H1 (cell line): Measurements from ENCODE around the gene ANAPC2. TPM values are rescaled to one million over a fixed set of nuclear protein-coding genes. Genes with fewer than 3 reads are reported as not detected.

Source experiments
- CTCF ChIA-PET: fragments of 300-600 bp; sonication (Branson Sonifier 250); formaldehyde crosslinking; loops from one replicate; lab custom pipeline; 2021; ENCODE audit not compliant: partially characterized antibody; lab: Charles Lee
- POLR2A ChIA-PET: fragments of 300-600 bp; sonication (Branson Sonifier 250); formaldehyde crosslinking; loops from one replicate; lab custom pipeline; 2021; ENCODE audit warnings: inconsistent platforms; ENCODE audit not compliant: partially characterized antibody; lab: Charles Lee
- DNase-seq, 2 experiments: peaks; one replicate each; pipeline versions ENCODE4 v3.0.0 to v3.0.0-alpha.2; 2010 to 2022; ENCODE audit warnings: low spot score in 2 of 2, low read depth in 1 of 2, mixed read lengths in 1 of 2
- FAIRE-seq: peaks from 2 replicates; lab custom pipeline; 2011; peaks lifted over from hg19 to GRCh38; lab: Jason Lieb, UNC
- H2AFZ ChIP-seq: 2 replicates; pipeline ENCODE4 v1.8.1; 2012; ENCODE audit warnings: low read length, inconsistent platforms
- H2AK5ac ChIP-seq: 2 replicates; pipeline ENCODE4 v1.6.1; 2013; ENCODE audit warnings: low read depth, low read length
- H2BK120ac ChIP-seq: replicated peaks from 2 replicates; pipeline ENCODE3; 2013; ENCODE audit warnings: low read depth, low read length, inconsistent platforms
- H2BK12ac ChIP-seq: 2 replicates; pipeline ENCODE4 v1.6.1; 2013; ENCODE audit warnings: low read depth, low read length
- H2BK15ac ChIP-seq: 2 replicates; pipeline ENCODE4 v1.6.1; 2013; ENCODE audit warnings: low read length
- H2BK20ac ChIP-seq: 2 replicates; pipeline ENCODE4 v1.6.1; 2013; ENCODE audit warnings: low read length
- H2BK5ac ChIP-seq: 2 replicates; pipeline ENCODE4 v1.6.1; 2013; ENCODE audit warnings: low read depth, low read length
- H3K14ac ChIP-seq: 2 replicates; pipeline ENCODE4 v1.6.1; 2013; ENCODE audit warnings: inconsistent platforms; ENCODE audit not compliant: insufficient read length
- H3K18ac ChIP-seq: 2 replicates; pipeline ENCODE4 v1.6.1; 2013; ENCODE audit warnings: low read length; ENCODE audit errors: extremely low read depth
- H3K23ac ChIP-seq: 2 replicates; pipeline ENCODE4 v1.6.1; 2013; ENCODE audit warnings: inconsistent platforms; ENCODE audit not compliant: insufficient read length
- H3K23me2 ChIP-seq: 2 replicates; pipeline ENCODE4 v1.6.1; 2013; ENCODE audit warnings: low read depth, low read length
- H3K27ac ChIP-seq: 2 replicates; pipeline ENCODE4 v1.6.1; 2011; ENCODE audit warnings: low read depth, low read length, inconsistent platforms
- H3K27me3 ChIP-seq, 4 experiments: replicated peaks in 1 of 4; 1 replicate in 1 of 4; 2 replicates in 3 of 4; pipeline versions ENCODE4 v1.6.1 to v1.8.1; 2011 to 2013; ENCODE audit warnings: low read length in 3 of 4, mild to moderate bottlenecking in 3 of 4, inconsistent platforms in 2 of 4, mixed read lengths in 2 of 4, moderate library complexity in 1 of 4; ENCODE audit not compliant: control insufficient read depth in 3 of 4, insufficient read depth in 3 of 4; ENCODE audit errors: extremely low read depth in 1 of 4
- H3K36me3 ChIP-seq, 4 experiments: 2 replicates each; pipeline versions ENCODE4 v1.6.1 to v1.8.1; 2011 to 2013; ENCODE audit warnings: mild to moderate bottlenecking in 4 of 4, low read length in 3 of 4, moderate library complexity in 2 of 4, control low read depth in 1 of 4, inconsistent platforms in 1 of 4; ENCODE audit not compliant: insufficient read depth in 4 of 4, control insufficient read depth in 2 of 4
- H3K4ac ChIP-seq: replicated peaks from 2 replicates; pipeline ENCODE3; 2013; ENCODE audit warnings: low read length, low read depth, mixed read lengths, inconsistent platforms; ENCODE audit not compliant: insufficient read length
- H3K4me1 ChIP-seq, 4 experiments: replicated peaks in 1 of 4; 1 replicate in 1 of 4; 2 replicates in 3 of 4; pipeline versions ENCODE4 v1.6.1 to v1.8.1; 2011 to 2013; ENCODE audit warnings: low read length in 3 of 4, inconsistent platforms in 2 of 4, mixed read lengths in 1 of 4; ENCODE audit not compliant: insufficient read depth in 4 of 4, control insufficient read depth in 3 of 4
- H3K4me2 ChIP-seq, 2 experiments: 2 replicates each; pipeline versions ENCODE4 v1.6.1 to v1.8.1; 2011 to 2013; ENCODE audit warnings: low read depth in 2 of 2, low read length in 2 of 2, control low read depth in 1 of 2, inconsistent platforms in 1 of 2, mild to moderate bottlenecking in 1 of 2; ENCODE audit not compliant: insufficient read depth in 1 of 2
- H3K4me3 ChIP-seq, 4 experiments: fragments of 200-600, 300-600 bp in 1 of 4; sonication (generic), shearing (Covaris generic), sonication (Bioruptor Twin) in 1 of 4; 2 replicates each; pipeline versions ENCODE4 v1.5.1 to v1.8.1; 2011 to 2016; ENCODE audit warnings: low read length in 4 of 4, low read depth in 3 of 4, control low read depth in 2 of 4, inconsistent platforms in 2 of 4, mild to moderate bottlenecking in 2 of 4, mixed read lengths in 1 of 4, moderate library complexity in 1 of 4; ENCODE audit not compliant: insufficient read depth in 2 of 4; ENCODE audit errors: extremely low read depth in 1 of 4
- H3K56ac ChIP-seq: replicated peaks from 2 replicates; pipeline ENCODE3; 2013; ENCODE audit warnings: low read depth, mild to moderate bottlenecking, mixed read lengths, low read length, inconsistent platforms; ENCODE audit not compliant: insufficient read length
- H3K79me1 ChIP-seq: 2 replicates; pipeline ENCODE4 v1.6.1; 2013; ENCODE audit warnings: low read depth, low read length, control low read depth
- H3K79me2 ChIP-seq, 2 experiments: 2 replicates each; pipeline versions ENCODE4 v1.6.1 to v1.8.1; 2012 to 2013; ENCODE audit warnings: low read length in 2 of 2, mild to moderate bottlenecking in 2 of 2, inconsistent platforms in 1 of 2; ENCODE audit not compliant: insufficient read depth in 2 of 2, control insufficient read depth in 1 of 2
- H3K9ac ChIP-seq, 4 experiments: replicated peaks in 1 of 4; 1 replicate in 1 of 4; 2 replicates in 3 of 4; pipeline versions ENCODE4 v1.6.1 to v1.8.1; 2011 to 2013; ENCODE audit warnings: low read depth in 3 of 4, low read length in 3 of 4, control low read depth in 2 of 4, mild to moderate bottlenecking in 2 of 4, moderate library complexity in 2 of 4, inconsistent platforms in 1 of 4; ENCODE audit errors: extremely low read depth in 1 of 4
- H3K9me3 ChIP-seq, 2 experiments: 2 replicates each; pipeline versions ENCODE4 v1.6.1 to v1.8.1; 2012 to 2013; ENCODE audit warnings: mild to moderate bottlenecking in 2 of 2, moderate library complexity in 2 of 2, control low read depth in 1 of 2, inconsistent platforms in 1 of 2, low read depth in 1 of 2, low read length in 1 of 2, mixed read lengths in 1 of 2; ENCODE audit not compliant: insufficient read depth in 2 of 2
- H4K20me1 ChIP-seq, 2 experiments: replicated peaks in 1 of 2; 2 replicates each; pipeline versions ENCODE3 to v1.8.1; 2011 to 2013; ENCODE audit warnings: inconsistent platforms in 2 of 2, low read length in 2 of 2, mild to moderate bottlenecking in 1 of 2; ENCODE audit not compliant: insufficient read depth in 2 of 2, control insufficient read depth in 1 of 2
- H4K5ac ChIP-seq: 2 replicates; pipeline ENCODE4 v1.6.1; 2013; ENCODE audit warnings: low read length, low read depth, mixed read lengths, inconsistent platforms; ENCODE audit not compliant: insufficient read length
- H4K8ac ChIP-seq: 2 replicates; pipeline ENCODE4 v1.8.0; 2013; ENCODE audit warnings: mild to moderate bottlenecking, moderate library complexity, low read length, inconsistent platforms; ENCODE audit not compliant: insufficient read depth; ENCODE audit errors: extremely low read depth
- H4K91ac ChIP-seq: replicated peaks from 2 replicates; pipeline ENCODE3; 2013; ENCODE audit warnings: low read length, mixed read lengths, inconsistent platforms; ENCODE audit not compliant: insufficient read length
- HDAC2 ChIP-seq, 2 experiments: fragments of 300-600 bp in 1 of 2; sonication (generic) in 1 of 2; IDR thresholded peaks; 2 replicates each; pipeline ENCODE4 v1.6.1; 2011 to 2012; ENCODE audit warnings: low read depth in 2 of 2, low read length in 2 of 2, mild to moderate bottlenecking in 2 of 2, moderate library complexity in 2 of 2, borderline replicate concordance in 1 of 2, inconsistent platforms in 1 of 2
- POU5F1 ChIP-seq: IDR thresholded peaks from 2 replicates; pipeline ENCODE4 v1.6.1; 2011; ENCODE audit warnings: low read depth, mild to moderate bottlenecking, low read length, moderate library complexity
- RAD21 ChIP-seq, 2 experiments: IDR thresholded peaks in 1 of 2; conservative IDR thresholded peaks in 1 of 2; 2 replicates each; pipeline ENCODE4 v1.6.1; 2011; ENCODE audit warnings: low read depth in 2 of 2, low read length in 2 of 2, improper control_type of control experiment in 1 of 2, inconsistent platforms in 1 of 2, mild to moderate bottlenecking in 1 of 2, moderate library complexity in 1 of 2
- RFX5 ChIP-seq: IDR thresholded peaks from 2 replicates; pipeline ENCODE4 v1.6.1; 2011; ENCODE audit warnings: low read depth, low read length, improper control_type of control experiment, borderline replicate concordance
- SIRT6 ChIP-seq: IDR thresholded peaks from one replicate; pipeline ENCODE4 v1.7.1; 2012; ENCODE audit warnings: low read length, inconsistent platforms
- SP4 ChIP-seq: IDR thresholded peaks from 2 replicates; pipeline ENCODE4 v1.6.1; 2012; ENCODE audit warnings: low read length, inconsistent platforms
- TAF7 ChIP-seq: optimal IDR thresholded peaks from 2 replicates; pipeline ENCODE3; 2011; ENCODE audit warnings: low read depth, mild to moderate bottlenecking, inconsistent platforms, low read length, moderate library complexity, borderline replicate concordance
- WGBS, 2 experiments: shearing (Covaris generic) in 1 of 2; methylation state at CpG; one replicate each; pipeline versions ENCODE4 v1.1.6 to v1.1.7; 2013 to 2015; ENCODE audit warnings: low lambda C conversion rate in 2 of 2, mixed read lengths in 2 of 2, inconsistent platforms in 1 of 2, low coverage in 1 of 2, missing lambda C conversion rate in 1 of 2; ENCODE audit not compliant: insufficient replicate concordance in 2 of 2, insufficient coverage in 1 of 2, insufficient read length in 1 of 2; ENCODE audit errors: extremely low coverage in 1 of 2, missing lambda C conversion rate in 1 of 2; 5-methylcytosine and 5-hydroxymethylcytosine counted together
- polyA plus RNA-seq, 7 experiments: library from polyadenylated mRNA; depleted of rRNA in 3 of 7; stranded (reverse) in 5 of 7; unstranded in 2 of 7; fragments of >200 nt in 5 of 7; fragments of 200-250 nt in 2 of 7; gene quantifications; 1 replicate in 5 of 7; 2 replicates in 1 of 7; 4 replicates in 1 of 7; pipeline versions ENCODE4 v1.2.1 to v1.2.3, GENCODE V29; 2011 to 2013; ENCODE audit warnings: missing spikeins in 2 of 7, mixed read lengths in 2 of 7
- total RNA-seq: library from RNA; stranded (reverse); fragmentation: NEBNext Ultra II Directional; extraction: Animal tissue kit (Norgen Biotek cat#: 25700); gene quantifications from 2 replicates; pipeline ENCODE4 v1.2.1, GENCODE V29; 2021
- TF ChIP-seq, protein P1 (sequence below), 3 experiments: IDR thresholded peaks; 1 replicate in 2 of 3; 2 replicates in 1 of 3; pipeline versions ENCODE4 v1.5.1 to v1.6.1; 2011; ENCODE audit warnings: low read length in 3 of 3, mild to moderate bottlenecking in 3 of 3, inconsistent platforms in 2 of 3, low read depth in 1 of 3, moderate library complexity in 1 of 3; ENCODE audit not compliant: insufficient read depth in 1 of 3; ENCODE audit errors: control extremely low read depth in 1 of 3

Gene ANAPC2
- total and polyA plus RNA-seq, 2 of the 8 experiments (the other 6 are each of a cell fraction or from before 2014, with no cell fraction given) = 30.2 to 37.7 TPM

DNA sequence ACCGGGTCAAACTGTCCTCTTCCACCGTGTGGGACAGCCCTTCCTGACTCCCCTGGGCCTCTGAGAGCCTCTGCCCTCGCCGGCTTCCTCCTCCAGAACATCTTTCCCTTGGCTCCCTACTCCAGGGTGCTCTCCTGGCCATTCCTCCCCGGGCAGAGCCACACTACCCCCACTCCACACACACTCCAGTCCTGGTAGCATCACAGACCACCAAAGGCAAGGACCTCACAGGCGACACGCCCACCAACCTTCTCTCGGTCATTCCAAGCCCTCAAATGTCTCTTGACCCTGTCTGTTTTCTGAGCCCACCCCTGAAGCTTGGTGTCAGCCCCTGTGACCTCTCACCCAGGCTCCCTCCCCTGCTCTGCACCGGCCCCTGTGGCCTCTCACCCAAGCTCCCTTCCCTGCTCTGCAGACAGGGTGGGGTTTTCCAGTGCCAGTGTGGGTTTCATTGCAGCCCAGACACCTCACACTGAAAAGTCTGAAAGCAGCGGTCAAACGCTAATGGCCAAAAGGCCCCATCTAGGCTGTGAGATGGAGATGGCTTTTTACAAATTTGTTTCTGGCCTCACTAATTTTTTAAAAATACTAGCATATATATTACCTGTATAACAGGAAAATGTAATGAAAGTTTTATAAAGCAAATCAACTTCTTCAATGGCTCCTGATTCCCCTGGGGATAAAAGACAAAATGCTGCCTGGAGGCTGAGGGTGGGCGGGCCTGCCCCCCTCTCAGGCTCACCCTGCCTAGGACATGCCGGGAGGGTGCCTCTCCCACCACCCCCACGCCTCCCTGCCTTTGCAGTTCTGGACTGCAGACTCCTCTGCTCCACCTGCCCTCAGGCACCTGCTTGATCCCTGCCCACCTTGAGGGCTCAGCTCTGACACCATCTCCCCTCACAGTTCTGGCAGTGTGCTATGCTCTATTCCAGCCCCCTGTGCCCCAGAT lies 29.0 kb downstream of the ANAPC2 start:
- Histone ChIP-seq H3K23ac (no peak overlapping the region), H3K27ac (no peak overlapping the region), H4K91ac (no peak overlapping the region), H3K4me2 (no peak overlapping the region), H3K4ac (no peak overlapping the region), H3K9ac (no peak overlapping the region), H3K23me2 (peaks cover 10% of the 10 kb centered on the region; the same call in 1 of the 2 replicates), H2BK15ac (no peak overlapping the region), H4K8ac (no peak overlapping the region), H3K9me3 (no peaks in the 10 kb centered on the region), H3K4me1 (peaks cover 0 to 13% (median 12%) of the 10 kb centered on the region in 4 experiments; a peak in 6 of 7 replicates), H3K79me2 (no peaks in the 10 kb centered on the region), H3K18ac (no peak overlapping the region), H2AFZ (no peak overlapping the region), H2BK120ac (no peak overlapping the region), H4K20me1 (peaks cover 0 to 23% of the 10 kb centered on the region in 2 experiments), H3K4me3 (no peak overlapping the region), H2BK12ac (peak overlapping the region; percentile 68; the same call in 1 of the 2 replicates), H2BK20ac (no peak overlapping the region), H3K14ac (no peak overlapping the region), H2BK5ac (no peak overlapping the region), H3K27me3 (peaks cover 56 to 95% (median 91%) of the 10 kb centered on the region in 4 experiments), H3K79me1 (no peaks in the 10 kb centered on the region; the same call in 1 of the 2 replicates), H3K56ac (no peak overlapping the region), H2AK5ac (no peak overlapping the region), H4K5ac (no peak overlapping the region), H3K36me3 (no peaks in the 10 kb centered on the region)
- ChIA-PET CTCF (interaction anchor here (1.3 kb wide), 1 partner anchor 16 kb away, joined by 4 read pairs; no protein-coding TSS in a partner anchor), POLR2A (interaction anchor here (1.1 kb wide), 1 partner anchor 81 kb away, joined by 3 read pairs; the partner anchor contains the start of gene TUBB4B)
- WGBS, 2 experiments = 68% methylated on average over 14 of the region's 14 CpGs; no CpG with 5 or more reads in 1 of the 2 experiments
- DNase-seq = no peak
- FAIRE-seq = no peak
- TF ChIP-seq POU5F1 (no peak), SIRT6 (no peak), HDAC2 (IDR thresholded peaks at IDR 0.05; ENCODE audit: borderline replicate concordance in 1 of 2, low read depth in 2 of 2, low read length in 2 of 2) (no peak), RAD21 (IDR thresholded peaks at IDR 0.05 in 1 of 2, conservative IDR thresholded peaks at IDR 0.05 in 1 of 2; ENCODE audit: low read depth in 2 of 2, low read length in 2 of 2) (no peak), RFX5 (no peak), TAF7 (no peak), SP4 (no peak)
- TF ChIP-seq, protein P1, sequence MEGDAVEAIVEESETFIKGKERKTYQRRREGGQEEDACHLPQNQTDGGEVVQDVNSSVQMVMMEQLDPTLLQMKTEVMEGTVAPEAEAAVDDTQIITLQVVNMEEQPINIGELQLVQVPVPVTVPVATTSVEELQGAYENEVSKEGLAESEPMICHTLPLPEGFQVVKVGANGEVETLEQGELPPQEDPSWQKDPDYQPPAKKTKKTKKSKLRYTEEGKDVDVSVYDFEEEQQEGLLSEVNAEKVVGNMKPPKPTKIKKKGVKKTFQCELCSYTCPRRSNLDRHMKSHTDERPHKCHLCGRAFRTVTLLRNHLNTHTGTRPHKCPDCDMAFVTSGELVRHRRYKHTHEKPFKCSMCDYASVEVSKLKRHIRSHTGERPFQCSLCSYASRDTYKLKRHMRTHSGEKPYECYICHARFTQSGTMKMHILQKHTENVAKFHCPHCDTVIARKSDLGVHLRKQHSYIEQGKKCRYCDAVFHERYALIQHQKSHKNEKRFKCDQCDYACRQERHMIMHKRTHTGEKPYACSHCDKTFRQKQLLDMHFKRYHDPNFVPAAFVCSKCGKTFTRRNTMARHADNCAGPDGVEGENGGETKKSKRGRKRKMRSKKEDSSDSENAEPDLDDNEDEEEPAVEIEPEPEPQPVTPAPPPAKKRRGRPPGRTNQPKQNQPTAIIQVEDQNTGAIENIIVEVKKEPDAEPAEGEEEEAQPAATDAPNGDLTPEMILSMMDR (IDR thresholded peaks at IDR 0.05; ENCODE audit: control extremely low read depth in 1 of 3, insufficient read depth in 1 of 3, low read depth in 1 of 3, low read length in 3 of 3) = no peak
